GM21528 (cell line): ENCODE measurements around the gene BEST4.
A peak's percentile ranks its signal among the peaks of the same experiment; 100 is the strongest.
"Not testable (repeated sequence)": the region's sequence is repeated elsewhere in the genome, so short reads cannot be mapped to it uniquely, and the experiment has no call there.

Experiments
- ATAC-seq: cut with Tn5 transposase; IDR thresholded peaks from one replicate; pipeline ENCODE4 v1.9.1; 2021; ENCODE audit warnings: mild to moderate bottlenecking, moderate library complexity; ENCODE audit not compliant: unreplicated experiment, low FRiP score

BEST4 gene

DNA sequence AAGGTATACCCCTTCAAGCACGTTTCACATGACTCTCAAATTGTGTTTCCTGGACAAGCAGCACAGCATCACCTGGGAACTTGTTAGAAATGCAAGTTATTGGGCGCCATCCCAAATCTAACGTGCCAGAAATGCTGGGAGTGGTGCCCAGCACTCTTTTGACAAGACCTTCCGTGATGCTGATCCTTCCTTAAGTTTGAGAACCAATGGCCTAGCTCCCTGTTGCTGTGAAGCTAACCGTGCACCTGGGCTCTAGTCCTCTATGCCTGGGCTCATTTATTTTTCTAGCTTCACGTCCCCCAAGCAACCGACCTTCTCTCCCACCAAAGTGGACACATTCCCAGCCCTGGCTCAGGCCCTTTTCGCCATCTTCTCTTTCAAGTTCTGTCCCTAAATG lies 4.3 kb downstream of the BEST4 start:
- no peak for ATAC-seq

DNA sequence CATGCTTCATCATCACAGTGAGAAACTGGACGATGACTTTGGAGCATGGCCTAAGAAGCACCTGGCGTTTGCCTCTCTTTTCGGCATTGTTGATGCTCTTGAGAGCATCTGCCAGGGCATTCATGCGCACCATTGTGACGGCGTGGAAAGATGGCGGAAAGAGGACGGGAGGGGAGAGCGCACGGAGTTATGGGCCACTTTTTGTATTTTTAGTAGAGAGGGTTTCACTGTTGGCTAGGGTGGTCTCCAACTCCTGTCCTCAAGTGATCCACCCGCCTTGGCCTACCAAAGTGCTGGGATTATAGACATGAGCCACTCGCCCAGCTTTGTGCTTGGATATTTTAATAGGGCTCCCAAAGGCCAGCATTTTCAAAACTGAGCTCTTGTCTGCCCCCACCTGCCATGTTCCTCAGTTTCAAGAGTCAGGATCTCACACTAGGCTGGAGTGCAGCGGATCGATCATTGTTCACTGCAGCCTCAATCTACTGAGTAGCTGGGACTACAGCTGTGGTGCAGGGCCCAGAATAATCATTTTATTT lies 7.3 kb downstream of the BEST4 start:
- no peak for ATAC-seq

DNA sequence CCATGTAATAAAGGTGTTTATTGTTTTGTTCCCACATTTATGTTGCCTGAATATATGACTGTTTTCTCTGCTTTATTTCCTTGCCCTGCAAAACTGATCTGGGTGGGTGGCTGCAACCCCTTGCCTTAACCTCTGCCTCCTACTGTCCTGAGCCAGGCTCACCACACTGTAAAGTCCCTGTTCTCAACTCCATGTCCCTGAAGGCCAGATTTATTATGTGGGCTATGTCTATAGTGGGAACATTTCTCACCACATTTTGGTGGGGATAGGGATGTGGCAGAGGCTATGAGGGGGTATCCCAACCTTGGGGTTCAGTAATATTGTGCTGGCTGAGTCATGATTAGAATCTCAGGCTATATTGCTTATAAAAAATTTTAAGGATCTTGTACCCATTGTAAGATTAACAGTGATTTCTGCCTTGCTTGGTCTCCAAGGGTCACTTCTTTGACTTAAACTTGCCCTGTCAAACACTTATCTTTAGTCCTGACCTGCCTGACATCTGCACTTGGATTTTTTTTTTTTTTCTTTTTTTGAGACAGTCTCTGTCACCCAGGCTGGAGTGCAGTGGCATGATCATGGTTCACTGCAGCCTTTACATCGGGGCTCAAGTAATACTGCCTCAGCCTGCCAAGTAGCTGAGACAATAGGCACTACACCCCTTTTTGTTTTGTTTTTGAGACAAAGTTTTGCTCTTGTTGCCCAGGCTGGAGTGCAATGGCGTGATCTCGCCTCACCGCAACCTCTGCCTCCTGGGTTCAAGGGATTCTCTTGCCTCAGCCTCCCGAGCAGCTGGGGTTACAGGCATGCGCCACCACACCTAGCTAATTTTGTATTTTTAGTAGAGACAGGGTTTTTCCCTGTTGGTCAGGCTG lies 9.0 kb downstream of the BEST4 start:
- no peak for ATAC-seq

GRCh38 chr1:44777969-44778635 lies 9.9 kb downstream of the BEST4 start:
- ATAC-seq, result no peak

DNA sequence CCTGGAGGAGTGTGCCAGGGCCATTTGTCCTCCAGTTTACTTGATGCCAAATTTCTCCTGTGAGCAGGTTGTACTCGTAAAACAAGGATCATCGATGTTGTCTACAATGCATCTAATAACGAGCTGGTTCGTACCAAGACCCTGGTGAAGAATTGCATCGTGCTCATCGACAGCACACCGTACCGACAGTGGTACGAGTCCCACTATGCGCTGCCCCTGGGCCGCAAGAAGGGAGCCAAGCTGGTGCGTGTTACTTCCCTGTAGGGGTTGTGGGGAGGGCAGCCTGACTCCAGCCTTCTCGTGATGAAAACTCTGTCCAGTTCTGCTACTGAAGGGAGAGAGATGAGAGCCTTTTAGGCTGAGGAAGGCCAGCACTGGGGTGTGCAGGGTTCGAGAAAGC lies 10.4 kb downstream of the BEST4 start:
- no peak for ATAC-seq

- ATAC-seq, result no peak
Measured at GRCh38 chr1:44776730-44777068, 11.3 kb downstream of the BEST4 start.

- ATAC-seq, result peak; percentile 15
Measured at GRCh38 chr1:44775930-44776729, 11.8 kb downstream of the BEST4 start.

DNA sequence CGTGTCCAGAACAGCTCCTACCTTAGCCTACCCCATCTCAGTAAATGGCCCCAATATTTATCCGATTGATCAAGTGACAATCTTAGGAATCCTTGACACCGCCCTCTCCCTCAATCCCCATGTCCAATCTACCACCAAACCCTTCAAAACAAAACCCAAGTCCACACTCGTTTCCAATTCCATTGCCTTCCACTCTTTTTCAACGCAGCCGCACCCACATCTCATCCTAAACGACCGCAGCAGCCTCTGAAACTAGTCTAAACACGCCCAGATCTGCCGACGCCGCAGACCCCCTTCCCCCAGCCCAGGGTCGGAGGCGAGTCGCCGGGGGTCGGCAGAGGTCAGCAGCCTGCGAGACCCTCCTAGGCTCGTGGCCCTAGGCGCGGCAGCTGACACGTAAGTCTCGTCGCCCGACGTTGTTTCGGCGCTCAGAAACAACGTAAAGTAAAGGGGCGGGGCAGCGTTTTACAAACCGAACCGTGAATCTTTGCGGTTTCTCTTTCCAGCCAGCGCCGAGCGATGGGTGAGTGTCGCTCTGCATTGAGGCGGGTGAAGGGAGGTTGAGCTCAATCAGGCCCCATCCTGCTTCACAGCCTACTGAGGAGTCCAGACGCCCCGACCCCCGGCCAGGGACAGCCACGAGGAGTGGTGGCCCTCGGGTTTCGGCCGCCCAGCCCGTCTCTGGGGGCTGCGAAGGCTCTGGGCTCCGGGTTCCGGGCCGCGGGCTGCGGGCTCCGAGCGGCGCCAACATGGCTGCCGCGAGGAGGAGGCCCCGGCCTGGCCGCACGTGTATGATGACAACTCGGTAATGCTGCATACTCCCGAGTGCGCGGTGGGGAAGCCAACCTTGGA lies 12.7 kb downstream of the BEST4 start, which contains the start of gene RPS8:
Gene RPS8, plus strand, starts transcription at position 463 of the 852 bp plus-strand sequence. Its CDS starts 57 bp downstream, at position 520.
- ATAC-seq, result peak; percentile 76

DNA sequence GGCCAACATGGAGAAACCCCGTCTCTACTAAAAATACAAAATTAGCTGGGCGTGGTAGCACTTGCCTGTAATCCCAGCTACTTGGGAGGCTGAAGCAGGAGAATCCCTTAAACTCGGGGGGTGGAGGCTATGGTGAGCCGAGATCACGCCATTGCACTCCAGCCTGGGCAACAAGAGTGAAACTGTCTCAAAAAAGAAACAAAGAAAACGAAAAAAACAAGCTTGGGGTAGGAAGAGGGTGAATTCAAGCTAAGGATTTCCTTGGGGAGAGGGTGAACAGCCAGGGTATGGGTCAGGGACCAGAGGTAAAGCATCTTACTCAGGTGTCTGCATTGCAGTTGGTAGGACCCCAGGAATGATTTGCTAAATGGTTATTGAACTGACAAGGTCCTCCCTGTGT lies 21.5 kb downstream of the BEST4 start:
- not testable (repeated sequence) for ATAC-seq

DNA sequence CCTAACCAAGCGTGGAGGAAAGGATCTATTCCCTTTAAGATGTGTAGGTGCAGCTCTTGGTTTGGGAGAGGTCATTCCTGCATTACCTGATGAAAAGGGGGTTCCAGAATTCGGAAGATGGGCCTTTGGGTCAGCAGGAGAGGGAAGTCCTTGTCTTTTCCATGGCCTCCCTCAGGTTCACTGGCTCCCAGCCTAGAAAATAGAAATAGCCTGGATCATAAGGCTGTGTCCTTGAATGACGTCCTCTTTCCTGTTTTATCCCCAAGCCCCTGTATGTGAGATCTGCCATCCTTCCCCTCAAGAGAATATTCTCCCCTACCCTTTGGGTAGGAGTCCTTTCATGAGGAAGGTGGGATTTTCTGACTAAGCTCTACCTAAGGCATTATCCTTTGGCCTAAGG lies 27.1 kb downstream of the BEST4 start:
- ATAC-seq, result no peak

DNA sequence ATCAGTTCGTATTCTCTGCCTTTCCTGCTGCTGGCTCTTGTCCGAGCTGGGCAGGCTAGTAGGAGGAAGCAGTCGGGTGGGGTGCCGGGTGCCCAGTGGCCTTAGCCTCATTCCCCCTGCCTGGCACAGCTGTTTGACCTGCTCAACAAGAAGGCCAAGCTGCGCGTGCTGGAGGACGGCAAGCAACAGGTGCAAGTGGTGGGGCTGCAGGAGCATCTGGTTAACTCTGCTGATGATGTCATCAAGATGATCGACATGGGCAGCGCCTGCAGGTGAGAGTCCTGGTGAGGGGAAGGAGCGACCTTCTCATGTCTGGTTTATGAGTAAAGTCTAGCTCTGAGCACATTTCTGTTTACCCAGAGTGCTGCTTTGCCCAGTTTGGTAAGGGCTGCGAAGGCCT lies 28.9 kb downstream of the BEST4 start:
- ATAC-seq, result no peak

DNA sequence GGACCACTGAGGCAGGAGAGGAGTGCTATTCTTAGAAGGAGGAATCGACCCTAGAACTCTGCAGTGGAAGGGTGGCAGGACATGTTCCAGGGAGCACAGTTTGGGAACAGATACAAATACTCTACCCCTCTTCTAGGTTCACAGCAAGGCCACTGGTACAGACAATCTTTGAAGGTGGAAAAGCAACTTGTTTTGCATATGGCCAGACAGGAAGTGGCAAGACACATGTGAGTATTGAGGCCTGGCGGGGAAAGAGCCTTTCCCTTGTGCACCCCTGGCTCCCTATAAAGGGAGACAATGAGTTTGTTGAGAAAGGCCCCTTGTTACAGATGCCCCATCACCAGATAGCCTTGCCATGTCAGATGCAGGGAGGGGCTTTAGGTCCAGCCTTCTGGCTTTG lies 30.6 kb downstream of the BEST4 start:
- ATAC-seq, result no peak

DNA sequence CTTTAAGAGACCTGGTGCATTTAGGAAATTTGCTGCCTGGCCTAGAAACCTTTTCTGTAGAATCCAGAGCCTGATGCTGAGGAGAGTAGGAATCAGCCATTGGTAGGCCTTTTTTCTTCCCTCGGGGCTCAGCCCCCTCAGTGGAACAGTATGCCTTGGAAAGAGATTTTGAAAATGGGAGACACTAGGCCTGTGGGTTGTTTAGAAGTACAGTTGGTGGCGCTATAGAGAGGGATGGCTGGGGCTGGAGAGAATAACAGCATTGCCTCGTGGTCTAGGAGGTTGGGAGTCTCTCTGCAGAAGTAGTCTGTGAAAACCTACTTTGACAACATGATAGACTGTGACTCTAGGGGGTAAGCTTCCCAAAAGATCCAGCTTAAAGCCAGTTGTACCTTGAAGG lies 40.1 kb downstream of the BEST4 start:
- no peak for ATAC-seq

DNA sequence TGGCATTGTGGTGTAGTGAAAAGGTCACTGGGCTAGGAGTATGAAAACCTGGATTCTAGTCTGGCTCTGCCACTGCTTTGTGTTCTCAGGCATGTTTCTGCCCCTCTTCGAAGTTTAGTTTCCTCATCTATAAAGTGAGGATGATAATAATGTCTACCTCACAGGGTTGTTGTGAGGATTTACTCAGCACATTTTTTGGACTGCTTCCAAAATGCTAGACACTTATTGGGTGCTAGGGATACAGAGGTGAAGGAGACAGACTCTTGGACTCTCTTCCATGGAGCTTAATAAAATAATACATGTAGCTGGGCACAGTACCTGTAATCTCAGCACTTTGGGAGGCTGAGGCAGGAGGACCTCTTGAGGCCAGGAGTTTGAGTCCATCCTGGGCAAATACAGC lies 44.8 kb downstream of the BEST4 start:
- ATAC-seq, result no peak

- no peak for ATAC-seq
Measured at GRCh38 chr1:44740179-44740617, 47.8 kb downstream of the BEST4 start.

DNA sequence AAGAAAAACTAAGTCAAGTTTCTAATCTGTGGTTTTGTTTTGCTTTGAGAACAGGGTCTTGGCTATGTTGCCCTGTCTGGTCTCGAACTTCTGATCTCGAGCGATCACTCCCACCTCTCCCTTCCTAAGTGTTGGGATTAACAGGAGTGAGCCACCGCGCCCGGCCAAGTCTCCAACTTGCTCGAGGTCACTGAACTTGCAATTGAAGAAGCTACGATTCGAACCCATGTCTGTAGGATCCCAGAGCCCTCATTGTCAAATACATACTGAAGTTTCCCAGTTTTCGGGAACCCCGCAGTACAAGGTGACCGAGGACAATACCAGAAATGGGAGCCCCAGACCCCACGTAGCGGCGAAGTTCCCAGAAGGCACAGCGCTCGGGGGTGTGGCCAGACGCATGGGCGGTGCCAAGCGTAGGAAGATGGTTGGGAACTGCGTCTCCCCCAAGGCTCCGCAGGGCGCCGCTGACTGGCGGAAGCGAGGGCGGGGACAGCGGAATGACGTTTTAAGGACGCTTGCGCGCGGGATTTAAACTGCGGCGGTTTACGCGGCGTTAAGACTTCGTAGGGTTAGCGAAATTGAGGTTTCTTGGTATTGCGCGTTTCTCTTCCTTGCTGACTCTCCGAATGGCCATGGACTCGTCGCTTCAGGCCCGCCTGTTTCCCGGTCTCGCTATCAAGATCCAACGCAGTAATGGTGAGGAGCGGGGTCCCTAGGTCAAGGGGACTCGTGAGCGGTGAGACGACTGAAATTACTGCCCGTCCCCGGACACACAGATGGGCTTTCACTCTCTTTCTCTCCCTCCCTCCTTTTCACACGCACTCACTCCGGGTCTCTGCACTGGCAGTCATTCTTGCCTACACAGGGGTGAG lies 48.4 kb downstream of the BEST4 start, which contains the start of gene KIF2C:
Gene KIF2C, plus strand, starts transcription at position 531 of the 872 bp plus-strand sequence. Its CDS starts 96 bp downstream, at position 627.
- peak; percentile 89 for ATAC-seq

- not testable (repeated sequence) for ATAC-seq
Measured at GRCh38 chr1:44738953-44739306, 49.0 kb downstream of the BEST4 start.

DNA sequence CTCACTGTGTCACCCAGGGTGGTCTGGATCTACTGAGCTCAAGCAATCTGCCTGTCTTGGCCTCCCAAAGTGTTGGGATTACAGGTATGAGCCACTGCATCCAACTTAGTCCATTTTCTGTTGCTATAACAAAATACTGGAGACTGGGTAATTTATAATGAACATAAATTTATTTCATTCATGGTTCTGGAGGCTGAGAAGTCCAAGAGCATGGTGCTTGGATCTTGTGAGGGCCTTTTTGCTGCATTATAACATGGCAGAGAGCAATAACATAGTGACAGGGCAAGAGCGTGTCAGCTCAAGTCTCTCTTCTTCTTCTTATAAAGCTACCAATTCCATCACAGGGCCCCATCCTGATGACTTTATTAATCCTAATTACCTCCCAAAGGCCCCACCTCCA lies 52.0 kb downstream of the BEST4 start:
- ATAC-seq, result no peak

GRCh38 chr1:44733784-44734183 lies 54.2 kb downstream of the BEST4 start:
- no peak for ATAC-seq
